Neural cell (in vitro differentiated cells): ENCODE data around the gene UBE2H. TPM values are rescaled to one million over a fixed set of nuclear protein-coding genes. Genes with fewer than 3 reads are reported as not detected.

Experiments used
- H2AFZ ChIP-seq: fragments of 200-600, 300-800 bp; sonication (generic), shearing (Covaris generic); 2 replicates; pipeline ENCODE4 v1.6.0; 2014; ENCODE audit warnings: low read depth, mild to moderate bottlenecking, antibody characterized with exemption, low read length, moderate library complexity
- H3F3A ChIP-seq: fragments of 200-600 bp; shearing (Covaris generic); 2 replicates; pipeline ENCODE4 v1.6.1; 2016; ENCODE audit warnings: mild to moderate bottlenecking, moderate library complexity, mixed read lengths, antibody characterized with exemption, low read length; ENCODE audit not compliant: insufficient read depth, poor library complexity, severe bottlenecking
- H3K27ac ChIP-seq: fragments of 200-600, 300-800 bp; sonication (generic), shearing (Covaris generic); 2 replicates; pipeline ENCODE4 v1.5.1; 2014; ENCODE audit warnings: mild to moderate bottlenecking, low read length, moderate library complexity
- H3K27me3 ChIP-seq: fragments of 300-800, 200-600 bp; sonication (generic), shearing (Covaris generic); 2 replicates; pipeline ENCODE4 v1.6.0; 2014; ENCODE audit warnings: mild to moderate bottlenecking, low read depth, low read length, moderate library complexity; ENCODE audit not compliant: insufficient read depth
- H3K36me3 ChIP-seq: fragments of 300-800, 200-600 bp; sonication (generic), shearing (Covaris generic); 2 replicates; pipeline ENCODE4 v1.5.1; 2014; ENCODE audit warnings: mild to moderate bottlenecking, antibody characterized with exemption, low read length, moderate library complexity; ENCODE audit not compliant: insufficient read depth
- H3K4me2 ChIP-seq: fragments of 300-800, 200-600 bp; sonication (generic), shearing (Covaris generic); 2 replicates; pipeline ENCODE4 v1.6.0; 2014; ENCODE audit warnings: mild to moderate bottlenecking, low read length
- H3K4me3 ChIP-seq: fragments of 300-800, 200-600 bp; sonication (generic), shearing (Covaris generic); 2 replicates; pipeline ENCODE4 v1.5.1; 2014; ENCODE audit warnings: mild to moderate bottlenecking, low read length, moderate library complexity
- H3K79me2 ChIP-seq: fragments of 200-600 bp; shearing (Covaris generic); replicated peaks from 2 replicates; pipeline ENCODE4 v1.6.0; 2014; ENCODE audit warnings: mild to moderate bottlenecking, low read length, moderate library complexity; ENCODE audit not compliant: insufficient read depth
- H3K9ac ChIP-seq: fragments of 300-800, 200-600 bp; sonication (generic), shearing (Covaris generic); 2 replicates; pipeline ENCODE4 v1.6.1; 2016; ENCODE audit warnings: mild to moderate bottlenecking, low read length, mixed read lengths
- H3K9me2 ChIP-seq: fragments of 200-600 bp; shearing (Covaris generic); 2 replicates; pipeline ENCODE4 v1.6.1; 2016; ENCODE audit warnings: mild to moderate bottlenecking, low read length, mixed read lengths; ENCODE audit not compliant: insufficient read depth
- H3K9me3 ChIP-seq: fragments of 200-600, 300-800 bp; sonication (generic), shearing (Covaris generic); 2 replicates; pipeline ENCODE4 v1.6.1; 2016; ENCODE audit warnings: mild to moderate bottlenecking, mixed run types, low read length, moderate library complexity, mixed read lengths
- H4K20me1 ChIP-seq: fragments of 200-600 bp; shearing (Covaris generic); 2 replicates; pipeline ENCODE4 v1.6.1; 2016; ENCODE audit warnings: mild to moderate bottlenecking, mixed run types; ENCODE audit not compliant: insufficient read depth
- CTCF ChIP-seq: fragments of 450-650 bp; IDR thresholded peaks from 2 replicates; pipeline ENCODE4 v1.5.1; 2014; ENCODE audit warnings: antibody characterized with exemption, mild to moderate bottlenecking, moderate library complexity; ENCODE audit not compliant: poor library complexity, severe bottlenecking
- EP300 ChIP-seq: fragments of 450-650 bp; conservative IDR thresholded peaks from 2 replicates; pipeline ENCODE4 v1.6.1; 2014; ENCODE audit warnings: antibody characterized with exemption, mild to moderate bottlenecking, moderate library complexity; ENCODE audit not compliant: poor library complexity, severe bottlenecking
- EZH2 ChIP-seq: fragments of 200-600, 300-800 bp; shearing (Covaris generic), sonication (generic); IDR thresholded peaks from 2 replicates; pipeline ENCODE4 v1.6.1; 2014; ENCODE audit warnings: antibody characterized with exemption, low read length, borderline replicate concordance, mild to moderate bottlenecking; ENCODE audit not compliant: insufficient read depth, poor library complexity, severe bottlenecking
- MXI1 ChIP-seq: fragments of 450-650 bp; conservative IDR thresholded peaks from 2 replicates; pipeline ENCODE4 v1.6.1; 2014; ENCODE audit warnings: antibody characterized with exemption, mild to moderate bottlenecking; ENCODE audit not compliant: poor library complexity, severe bottlenecking
- POLR2AphosphoS5 ChIP-seq: IDR thresholded peaks from 2 replicates; pipeline ENCODE4 v1.6.1; 2012
- RAD21 ChIP-seq: fragments of 450-650 bp; conservative IDR thresholded peaks from 2 replicates; pipeline ENCODE4 v1.6.1; 2014; ENCODE audit warnings: antibody characterized with exemption, mild to moderate bottlenecking, moderate library complexity
- REST ChIP-seq: IDR thresholded peaks from 2 replicates; pipeline ENCODE4 v1.6.1; 2012; ENCODE audit warnings: borderline replicate concordance
- SMC3 ChIP-seq: fragments of 450-650 bp; conservative IDR thresholded peaks from 2 replicates; pipeline ENCODE4 v1.6.1; 2014; ENCODE audit warnings: antibody characterized with exemption, mild to moderate bottlenecking, moderate library complexity; ENCODE audit not compliant: poor library complexity
- TAF1 ChIP-seq: IDR thresholded peaks from 2 replicates; pipeline ENCODE4 v1.6.1; 2012; ENCODE audit warnings: low read depth
- polyA plus RNA-seq: library from polyadenylated mRNA; depleted of rRNA; stranded (reverse); fragments of >200 nt; gene quantifications from 2 replicates; pipeline ENCODE4 v1.2.3, GENCODE V29; 2014

Gene UBE2H
- polyA plus RNA-seq, 1 donor from 2014 or later = 96.1 TPM

GRCh38 chr7:129955993-129956543, 3.3 kb upstream of the UBE2H start:
- H3K79me2 ChIP-seq = peaks cover 16% of the 10 kb centered on the region
- H3K36me3 ChIP-seq = no peaks in the 10 kb centered on the region
- H3K27me3 ChIP-seq = no peaks in the 10 kb centered on the region
- no peaks in the 10 kb centered on the region for H3K9me3 ChIP-seq
- H3F3A ChIP-seq = no peaks in the 10 kb centered on the region
- no peaks in the 10 kb centered on the region for H4K20me1 ChIP-seq
- H2AFZ ChIP-seq = no peak overlapping the region
- TF ChIP-seq SMC3 (no peak), CTCF (no peak), RAD21 (no peak), POLR2AphosphoS5 (no peak), TAF1 (no peak), REST (no peak), EP300 (no peak), MXI1 (no peak), EZH2 (no peak)
- H3K27ac ChIP-seq = no peak overlapping the region
- no peak overlapping the region for H3K4me2 ChIP-seq
- H3K9ac ChIP-seq = no peak overlapping the region
- H3K9me2 ChIP-seq = no peaks in the 10 kb centered on the region
- H3K4me3 ChIP-seq = no peak overlapping the region

- no peaks in the 10 kb centered on the region for H3K27me3 ChIP-seq
- no peak for TF ChIP-seq MXI1
- no peak for TF ChIP-seq SMC3
- TF ChIP-seq POLR2AphosphoS5 = no peak
- peak; percentile 1 for TF ChIP-seq REST
- peaks cover 55% of the 10 kb centered on the region for H3K79me2 ChIP-seq
- H3K4me2 ChIP-seq = peak overlapping the region; percentile 90
- peaks cover 8% of the 10 kb centered on the region for H3F3A ChIP-seq
- peaks cover 4% of the 10 kb centered on the region for H4K20me1 ChIP-seq
- peak overlapping the region; percentile 98 for H3K4me3 ChIP-seq
- H3K36me3 ChIP-seq = no peaks in the 10 kb centered on the region
- H3K9ac ChIP-seq = peak overlapping the region; percentile 99
- H3K27ac ChIP-seq = peak overlapping the region; percentile 95
- H3K9me3 ChIP-seq = no peaks in the 10 kb centered on the region
- H3K9me2 ChIP-seq = no peaks in the 10 kb centered on the region
- no peak overlapping the region for H2AFZ ChIP-seq
Measured at GRCh38 chr7:129952086-129952652, 591 bp downstream of the UBE2H start.
